ENCODE data around the gene LRRC8A. TPM values are rescaled to one million over a fixed set of nuclear protein-coding genes. Genes with fewer than 3 reads are reported as not detected.
"Not testable (repeated sequence)": the region's sequence is repeated elsewhere in the genome, so short reads cannot be mapped to it uniquely, and the experiment has no call there.

Gene LRRC8A
- total RNA-seq, 3 donors from 2014 or later, result 25.3 to 48.5 (median 25.4) TPM

GRCh38 chr9:128937310-128938165, 55.6 kb downstream of the LRRC8A start:
- no peak for TF ChIP-seq CTCF (IDR thresholded peaks at IDR 0.05)

GRCh38 chr9:128940271-128940921, 58.5 kb downstream of the LRRC8A start:
- DNase-seq (peak in 1 of 3 donors; percentile 26), ATAC-seq (no peak)
- no peaks in the 10 kb centered on the region for H3K4me1 ChIP-seq (ENCODE audit: low read depth)
- H3K4me3 ChIP-seq, result no peak overlapping the region
- intact Hi-C loops (cut with DNase I, micrococcal nuclease), result no loop called here
- no peaks in the 10 kb centered on the region for H3K9me3 ChIP-seq
- H3K36me3 ChIP-seq (ENCODE audit: low read depth), result no peaks in the 10 kb centered on the region
- TF ChIP-seq CTCF (IDR thresholded peaks at IDR 0.05), result no peak

More at GRCh38 chr9:128937310-128938165, 55.6 kb downstream of the LRRC8A start:
- no peaks in the 10 kb centered on the region for H3K36me3 ChIP-seq (ENCODE audit: low read depth)
- DNase-seq, result peak in 1 of 3 donors; percentile 5
- intact Hi-C loops (cut with DNase I, micrococcal nuclease), result no loop called here
- no peaks in the 10 kb centered on the region for H3K9me3 ChIP-seq
- H3K4me1 ChIP-seq (ENCODE audit: low read depth), result no peaks in the 10 kb centered on the region
- no peak overlapping the region for H3K4me3 ChIP-seq
- ATAC-seq, result no peak

GRCh38 chr9:128940946-128941755, 59.2 kb downstream of the LRRC8A start:
- Histone ChIP-seq H3K4me3 (no peak overlapping the region), H3K36me3 (ENCODE audit: low read depth) (no peaks in the 10 kb centered on the region), H3K4me1 (ENCODE audit: low read depth) (no peaks in the 10 kb centered on the region), H3K9me3 (no peaks in the 10 kb centered on the region)
- intact Hi-C loops (cut with DNase I, micrococcal nuclease), result no loop called here
- TF ChIP-seq CTCF (IDR thresholded peaks at IDR 0.05), result no peak
- ATAC-seq (no peak), DNase-seq (peak in 1 of 3 donors; percentile 31)

GRCh38 chr9:128943832-128944620, 62.1 kb downstream of the LRRC8A start:
- TF ChIP-seq CTCF (IDR thresholded peaks at IDR 0.05), result no peak
- no peaks in the 10 kb centered on the region for H3K9me3 ChIP-seq
- H3K4me1 ChIP-seq (ENCODE audit: low read depth), result peaks cover 11% of the 10 kb centered on the region
- no peaks in the 10 kb centered on the region for H3K36me3 ChIP-seq (ENCODE audit: low read depth)
- no peak overlapping the region for H3K4me3 ChIP-seq
- intact Hi-C loops (cut with DNase I, micrococcal nuclease), result no loop called here
- ATAC-seq (no peak), DNase-seq (no peak)

- ATAC-seq; H3K36me3 ChIP-seq (ENCODE audit: low read depth); intact Hi-C loops (cut with DNase I, micrococcal nuclease); H3K9me3 ChIP-seq; DNase-seq; H3K4me3 ChIP-seq: not testable (repeated sequence)
- peaks cover 11% of the 10 kb centered on the region for H3K4me1 ChIP-seq (ENCODE audit: low read depth)
Measured at GRCh38 chr9:128944966-128945365, 63.0 kb downstream of the LRRC8A start.

Data from mucosa of descending colon (tissue), 3 donors.